ENCODE measurements around the gene LHX6.

The LHX6 gene

DNA sequence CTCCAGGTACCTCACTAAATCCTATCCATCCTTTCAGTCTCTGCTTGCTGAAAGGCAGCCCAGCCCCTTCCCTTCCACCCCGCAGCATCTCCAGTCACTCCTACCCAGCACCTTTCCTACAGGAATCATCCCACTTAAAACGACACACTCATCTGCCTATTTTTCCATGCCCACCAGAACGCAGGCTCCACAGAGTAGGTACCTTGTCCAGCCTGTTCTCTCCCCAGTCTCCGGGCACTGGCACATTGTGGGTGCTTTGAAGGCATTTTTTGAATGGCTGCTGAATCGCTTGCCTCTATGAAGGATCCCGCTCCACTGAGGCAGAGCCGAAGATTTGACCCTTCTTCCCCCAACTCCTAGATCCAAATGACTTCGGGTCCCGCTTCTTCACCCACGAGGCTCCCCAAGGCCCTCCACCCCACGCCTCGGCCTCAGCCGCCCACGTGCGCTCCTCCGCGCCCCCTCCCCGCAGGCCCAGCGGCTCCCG, 15.6 kb downstream of the LHX6 start:
- no peak overlapping the region for H3K4me3 ChIP-seq (ENCODE audit: low read depth, low read length)
- TF ChIP-seq, protein P1, sequence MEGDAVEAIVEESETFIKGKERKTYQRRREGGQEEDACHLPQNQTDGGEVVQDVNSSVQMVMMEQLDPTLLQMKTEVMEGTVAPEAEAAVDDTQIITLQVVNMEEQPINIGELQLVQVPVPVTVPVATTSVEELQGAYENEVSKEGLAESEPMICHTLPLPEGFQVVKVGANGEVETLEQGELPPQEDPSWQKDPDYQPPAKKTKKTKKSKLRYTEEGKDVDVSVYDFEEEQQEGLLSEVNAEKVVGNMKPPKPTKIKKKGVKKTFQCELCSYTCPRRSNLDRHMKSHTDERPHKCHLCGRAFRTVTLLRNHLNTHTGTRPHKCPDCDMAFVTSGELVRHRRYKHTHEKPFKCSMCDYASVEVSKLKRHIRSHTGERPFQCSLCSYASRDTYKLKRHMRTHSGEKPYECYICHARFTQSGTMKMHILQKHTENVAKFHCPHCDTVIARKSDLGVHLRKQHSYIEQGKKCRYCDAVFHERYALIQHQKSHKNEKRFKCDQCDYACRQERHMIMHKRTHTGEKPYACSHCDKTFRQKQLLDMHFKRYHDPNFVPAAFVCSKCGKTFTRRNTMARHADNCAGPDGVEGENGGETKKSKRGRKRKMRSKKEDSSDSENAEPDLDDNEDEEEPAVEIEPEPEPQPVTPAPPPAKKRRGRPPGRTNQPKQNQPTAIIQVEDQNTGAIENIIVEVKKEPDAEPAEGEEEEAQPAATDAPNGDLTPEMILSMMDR (IDR thresholded peaks at IDR 0.05; ENCODE audit: low read depth, low read length, missing control alignments): no peak
- in situ Hi-C loops (cut with HindIII; ENCODE audit: low sequenced_read_pairs): no loop called here
- no peak for DNase-seq (ENCODE audit: low read depth)

DNA sequence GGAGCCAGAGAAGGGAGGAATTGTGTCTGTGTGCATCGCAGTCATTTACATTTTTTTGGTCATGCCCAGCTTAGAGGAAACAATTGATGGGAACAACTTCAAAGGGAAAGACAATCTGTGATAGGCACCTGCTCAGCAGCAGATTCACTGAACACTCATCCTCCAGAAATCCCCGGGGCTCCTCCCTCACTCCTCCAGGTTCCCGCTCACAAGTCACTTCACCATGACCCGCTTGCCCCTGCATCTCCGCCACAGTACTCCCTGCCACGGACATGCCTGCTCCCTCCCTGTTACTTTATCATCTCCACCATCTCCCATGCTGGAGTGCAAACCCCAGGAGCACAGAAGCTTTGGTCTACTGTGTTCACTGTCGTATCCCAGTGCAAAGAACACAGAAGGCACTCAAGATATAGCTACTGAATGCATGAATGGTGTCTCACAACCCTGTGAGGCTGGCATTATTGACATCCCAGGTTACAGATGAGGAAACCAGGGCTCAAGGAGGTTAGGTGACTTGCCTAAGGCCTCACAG, 16.2 kb downstream of the LHX6 start:
- H3K4me3 ChIP-seq (ENCODE audit: low read depth, low read length): no peak overlapping the region
- no peak for DNase-seq (ENCODE audit: low read depth)
- TF ChIP-seq, protein P1 (IDR thresholded peaks at IDR 0.05; ENCODE audit: low read depth, low read length, missing control alignments): no peak
- in situ Hi-C loops (cut with HindIII; ENCODE audit: low sequenced_read_pairs): no loop called here

DNA sequence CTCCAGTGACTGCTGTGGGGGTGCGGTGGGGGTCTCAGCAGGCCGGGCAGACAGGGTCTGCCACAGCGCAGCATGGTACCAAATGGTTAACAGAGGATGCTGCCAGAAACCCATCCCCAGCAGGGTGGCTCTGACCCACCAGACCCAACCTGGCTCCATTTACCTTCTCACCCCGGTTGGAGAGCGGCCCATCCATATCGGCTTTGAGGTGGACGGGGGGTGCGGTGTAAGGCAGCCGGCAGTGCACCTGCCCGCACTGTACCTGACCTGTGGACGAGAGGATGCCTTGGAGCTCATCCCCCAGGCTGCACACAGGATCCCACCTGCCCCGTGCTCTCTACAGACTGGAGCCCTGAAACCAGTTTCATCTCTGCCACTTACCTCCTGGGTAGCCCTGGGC, 19.3 kb downstream of the LHX6 start:
- in situ Hi-C loops (cut with HindIII; ENCODE audit: low sequenced_read_pairs): no loop called here
- TF ChIP-seq, protein P1 (IDR thresholded peaks at IDR 0.05; ENCODE audit: low read depth, low read length, missing control alignments): no peak
- no peak overlapping the region for H3K4me3 ChIP-seq (ENCODE audit: low read depth, low read length)
- no peak for DNase-seq (ENCODE audit: low read depth)

DNA sequence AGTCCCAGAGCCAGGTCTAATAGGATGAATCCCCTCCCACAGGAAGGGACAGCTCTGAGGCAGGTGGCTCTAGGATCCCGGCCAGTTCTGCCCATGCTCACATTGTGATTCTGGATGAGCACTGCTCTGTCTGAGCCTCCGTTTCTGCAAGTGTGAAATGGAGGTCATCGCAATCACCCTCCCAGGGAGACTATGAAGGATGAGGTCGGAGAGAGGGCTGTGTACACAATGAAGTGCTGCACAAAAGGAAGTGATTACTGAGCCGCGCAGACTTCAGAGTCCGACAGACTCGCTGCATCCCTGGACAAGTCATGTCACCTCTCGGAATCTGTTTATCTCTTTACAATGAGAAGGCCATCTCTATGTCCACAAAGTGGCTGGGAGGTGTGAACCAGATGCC, 21.7 kb downstream of the LHX6 start:
- H3K4me3 ChIP-seq (ENCODE audit: low read depth, low read length): no peak overlapping the region
- TF ChIP-seq, protein P1 (IDR thresholded peaks at IDR 0.05; ENCODE audit: low read depth, low read length, missing control alignments): no peak
- in situ Hi-C loops (cut with HindIII; ENCODE audit: low sequenced_read_pairs): no loop called here
- DNase-seq (ENCODE audit: low read depth): no peak

GRCh38 chr9:122206118-122207046, 22.4 kb downstream of the LHX6 start:
- TF ChIP-seq, protein P1 (IDR thresholded peaks at IDR 0.05; ENCODE audit: low read depth, low read length, missing control alignments): no peak
- in situ Hi-C loops (cut with HindIII; ENCODE audit: low sequenced_read_pairs): no loop called here
- no peak overlapping the region for H3K4me3 ChIP-seq (ENCODE audit: low read depth, low read length)
- DNase-seq (ENCODE audit: low read depth): peak; percentile 73

- H3K4me3 ChIP-seq (ENCODE audit: low read depth, low read length): no peak overlapping the region
- DNase-seq (ENCODE audit: low read depth): no peak
- in situ Hi-C loops (cut with HindIII; ENCODE audit: low sequenced_read_pairs): no loop called here
- TF ChIP-seq, protein P1 (IDR thresholded peaks at IDR 0.05; ENCODE audit: low read depth, low read length, missing control alignments): no peak
These were observed 23.6 kb downstream of the LHX6 start for GRCh38 chr9:122205176-122205575.

Data from astrocyte of the cerebellum (primary cell).